ENCODE measurements around the gene USF3. TPM values are rescaled to one million over a fixed set of nuclear protein-coding genes. Genes with fewer than 3 reads are reported as not detected.
A peak's percentile ranks its signal among the peaks of the same experiment; 100 is the strongest.

Gene USF3
- total RNA-seq, 2 experiments from 2014 or later = 11.7 to 18.1 TPM

GRCh38 chr3:113676261-113676660, 20.2 kb downstream of the USF3 start:
- Histone ChIP-seq H4K20me1 (ENCODE audit: insufficient read depth, low read length) (no peaks in the 10 kb centered on the region), H3K36me3 (ENCODE audit: insufficient read depth, low read length) (peaks cover 17% of the 10 kb centered on the region), H2AFZ (ENCODE audit: low read length) (no peak overlapping the region), H3K9me2 (ENCODE audit: insufficient read depth, low read length) (no peaks in the 10 kb centered on the region), H3K9me3 (ENCODE audit: low read length) (no peaks in the 10 kb centered on the region), H3K4me2 (ENCODE audit: low read length) (no peak overlapping the region), H3K27ac (ENCODE audit: low read depth, low read length, poor library complexity, severe bottlenecking) (no peak overlapping the region), H3K4me1 (ENCODE audit: insufficient read depth, low read length, poor library complexity, severe bottlenecking) (no peaks in the 10 kb centered on the region), H3K4me3 (ENCODE audit: low read depth, low read length, poor library complexity, severe bottlenecking) (no peak overlapping the region), H3K79me2 (ENCODE audit: insufficient read depth, low read depth, low read length) (no peaks in the 10 kb centered on the region)
- intact Hi-C loops (cut with micrococcal nuclease; ENCODE audit: unreplicated experiment) = no loop called here
- POLR2A ChIA-PET = no interaction called here
- DNase-seq (ENCODE audit: low spot score) = no peak
- no TSS peak for BruUV-seq (replicated peaks)
- CTCF ChIA-PET (ENCODE audit: unreplicated experiment) = no interaction called here
- TF ChIP-seq, protein P1, sequence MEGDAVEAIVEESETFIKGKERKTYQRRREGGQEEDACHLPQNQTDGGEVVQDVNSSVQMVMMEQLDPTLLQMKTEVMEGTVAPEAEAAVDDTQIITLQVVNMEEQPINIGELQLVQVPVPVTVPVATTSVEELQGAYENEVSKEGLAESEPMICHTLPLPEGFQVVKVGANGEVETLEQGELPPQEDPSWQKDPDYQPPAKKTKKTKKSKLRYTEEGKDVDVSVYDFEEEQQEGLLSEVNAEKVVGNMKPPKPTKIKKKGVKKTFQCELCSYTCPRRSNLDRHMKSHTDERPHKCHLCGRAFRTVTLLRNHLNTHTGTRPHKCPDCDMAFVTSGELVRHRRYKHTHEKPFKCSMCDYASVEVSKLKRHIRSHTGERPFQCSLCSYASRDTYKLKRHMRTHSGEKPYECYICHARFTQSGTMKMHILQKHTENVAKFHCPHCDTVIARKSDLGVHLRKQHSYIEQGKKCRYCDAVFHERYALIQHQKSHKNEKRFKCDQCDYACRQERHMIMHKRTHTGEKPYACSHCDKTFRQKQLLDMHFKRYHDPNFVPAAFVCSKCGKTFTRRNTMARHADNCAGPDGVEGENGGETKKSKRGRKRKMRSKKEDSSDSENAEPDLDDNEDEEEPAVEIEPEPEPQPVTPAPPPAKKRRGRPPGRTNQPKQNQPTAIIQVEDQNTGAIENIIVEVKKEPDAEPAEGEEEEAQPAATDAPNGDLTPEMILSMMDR (conservative IDR thresholded peaks at IDR 0.05; ENCODE audit: low read length) = no peak
- no peak for TF ChIP-seq EZH2phosphoT487 (IDR thresholded peaks at IDR 0.05; ENCODE audit: borderline replicate concordance, low read depth, low read length)

DNA sequence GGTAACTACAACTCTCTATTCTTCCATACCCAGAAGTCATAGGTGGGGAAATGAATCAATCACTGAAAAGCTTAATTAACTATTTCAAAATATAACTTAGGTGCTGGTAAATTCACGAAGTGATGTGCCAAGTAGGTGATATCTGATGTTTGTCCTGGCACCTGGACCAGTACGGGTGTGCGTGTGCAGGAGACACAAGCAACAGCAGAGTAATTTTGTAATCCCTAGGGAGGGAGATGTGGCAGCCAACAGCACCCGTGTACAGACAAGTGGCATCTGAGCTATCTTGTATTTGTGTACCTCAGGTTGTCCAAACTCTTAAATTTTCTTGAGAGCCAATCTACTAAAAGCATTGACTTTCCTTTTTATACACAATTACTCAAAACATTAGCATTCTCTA, 22.8 kb downstream of the USF3 start:
- intact Hi-C loops (cut with micrococcal nuclease; ENCODE audit: unreplicated experiment) = no loop called here
- POLR2A ChIA-PET = interaction anchor here (0.6 kb wide), 1 partner anchor 26 kb away, joined by 4 read pairs; no protein-coding TSS in a partner anchor

GRCh38 chr3:113668015-113668414, 28.4 kb downstream of the USF3 start:
- ChIA-PET CTCF (ENCODE audit: unreplicated experiment) (no interaction called here), POLR2A (interaction anchor here (0.7 to 1.8 kb wide), 7 partner anchors 9 to 37 kb away, joined by 3 to 8 read pairs (median 4); no protein-coding TSS in a partner anchor)
- Histone ChIP-seq H3K4me3 (ENCODE audit: low read depth, low read length, poor library complexity, severe bottlenecking) (no peak overlapping the region), H3K9me2 (ENCODE audit: insufficient read depth, low read length) (no peaks in the 10 kb centered on the region), H2AFZ (ENCODE audit: low read length) (no peak overlapping the region), H3K36me3 (ENCODE audit: insufficient read depth, low read length) (peaks cover 3% of the 10 kb centered on the region; the same call in 1 of the 2 replicates), H3K4me1 (ENCODE audit: insufficient read depth, low read length, poor library complexity, severe bottlenecking) (peaks cover 12% of the 10 kb centered on the region), H3K4me2 (ENCODE audit: low read length) (peak overlapping the region; percentile 36), H3K79me2 (ENCODE audit: insufficient read depth, low read depth, low read length) (no peaks in the 10 kb centered on the region), H4K20me1 (ENCODE audit: insufficient read depth, low read length) (no peaks in the 10 kb centered on the region), H3K9me3 (ENCODE audit: low read length) (no peaks in the 10 kb centered on the region), H3K27ac (ENCODE audit: low read depth, low read length, poor library complexity, severe bottlenecking) (no peak overlapping the region)
- BruUV-seq (replicated peaks) = no TSS peak
- TF ChIP-seq, protein P1 (conservative IDR thresholded peaks at IDR 0.05; ENCODE audit: low read length) = no peak
- TF ChIP-seq EZH2phosphoT487 (IDR thresholded peaks at IDR 0.05; ENCODE audit: borderline replicate concordance, low read depth, low read length) = no peak
- DNase-seq (ENCODE audit: low spot score) = no peak
- intact Hi-C loops (cut with micrococcal nuclease; ENCODE audit: unreplicated experiment) = no loop called here

More for the DNA sequence above, 22.8 kb downstream of the USF3 start:
- Histone ChIP-seq H3K9me2 (ENCODE audit: insufficient read depth, low read length) (no peaks in the 10 kb centered on the region), H3K9me3 (ENCODE audit: low read length) (no peaks in the 10 kb centered on the region), H2AFZ (ENCODE audit: low read length) (no peak overlapping the region), H3K4me3 (ENCODE audit: low read depth, low read length, poor library complexity, severe bottlenecking) (no peak overlapping the region), H4K20me1 (ENCODE audit: insufficient read depth, low read length) (no peaks in the 10 kb centered on the region), H3K27ac (ENCODE audit: low read depth, low read length, poor library complexity, severe bottlenecking) (no peak overlapping the region), H3K4me2 (ENCODE audit: low read length) (no peak overlapping the region), H3K79me2 (ENCODE audit: insufficient read depth, low read depth, low read length) (no peaks in the 10 kb centered on the region), H3K36me3 (ENCODE audit: insufficient read depth, low read length) (peaks cover 17% of the 10 kb centered on the region), H3K4me1 (ENCODE audit: insufficient read depth, low read length, poor library complexity, severe bottlenecking) (no peaks in the 10 kb centered on the region)
- TF ChIP-seq, protein P1 (conservative IDR thresholded peaks at IDR 0.05; ENCODE audit: low read length) = no peak
- no peak for TF ChIP-seq EZH2phosphoT487 (IDR thresholded peaks at IDR 0.05; ENCODE audit: borderline replicate concordance, low read depth, low read length)
- no peak for DNase-seq (ENCODE audit: low spot score)
- CTCF ChIA-PET (ENCODE audit: unreplicated experiment) = no interaction called here
- BruUV-seq (replicated peaks) = no TSS peak

Measured in OCI-LY7 (cell line).